ENCODE results near the gene PHKG2.

PHKG2 gene

DNA sequence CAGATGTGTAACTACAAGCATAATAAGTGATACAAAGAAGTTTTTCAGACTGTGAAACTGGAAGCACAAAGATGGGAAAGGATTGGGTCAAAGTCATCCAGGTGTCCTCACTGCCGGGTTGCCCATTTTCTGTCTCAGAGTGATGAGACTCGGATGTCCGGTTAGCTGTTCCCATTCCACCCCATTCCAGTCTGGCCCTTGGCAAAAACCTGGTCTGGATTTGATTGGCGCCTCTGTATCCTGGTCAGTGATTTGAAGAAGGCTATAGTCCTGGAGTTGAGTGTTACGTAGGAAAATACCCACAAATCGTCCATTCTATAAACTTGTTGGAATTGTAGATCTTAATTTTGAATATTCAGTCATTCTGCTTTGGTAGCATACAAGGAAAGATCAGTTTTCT, 19.9 kb upstream of the PHKG2 start:
- no peak for DNase-seq (ENCODE audit: low read depth in 1 of 2, low spot score in 1 of 2)

DNA sequence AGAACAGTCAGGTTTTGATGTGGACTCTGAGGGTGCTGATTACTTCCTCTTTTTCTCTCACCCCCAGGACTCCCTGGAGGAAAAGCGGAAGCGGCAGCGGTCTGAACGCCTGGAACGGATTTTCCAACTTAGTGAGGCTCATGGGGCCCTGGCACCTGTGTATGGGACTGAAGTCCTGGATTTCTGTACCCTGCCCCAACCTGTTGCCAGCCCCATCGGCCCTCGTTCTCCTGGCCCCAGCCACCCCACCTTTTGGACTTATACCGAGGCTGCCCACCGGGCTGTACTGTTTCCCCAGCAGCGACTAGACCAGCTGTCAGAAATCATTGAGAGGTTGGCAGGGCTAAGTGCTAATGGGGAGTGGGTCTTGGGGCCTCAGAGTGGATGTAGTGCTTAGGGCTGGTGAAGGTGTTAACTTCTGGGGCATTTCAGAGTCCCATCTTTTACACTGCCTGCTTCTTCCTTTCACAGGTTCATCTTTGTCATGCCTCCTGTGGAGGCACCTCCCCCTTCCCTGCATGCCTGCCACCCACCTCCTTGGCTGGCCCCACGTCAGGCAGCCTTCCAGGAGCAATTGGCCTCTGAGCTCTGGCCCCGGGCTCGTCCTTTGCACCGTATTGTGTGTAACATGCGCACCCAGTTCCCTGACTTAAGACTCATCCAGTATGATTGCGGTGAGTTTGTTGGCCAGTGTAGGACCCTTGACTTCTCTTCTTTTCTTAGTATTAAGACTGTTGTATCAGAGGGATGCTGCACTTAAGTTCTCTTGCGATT, 19.1 kb upstream of the PHKG2 start:
- DNase-seq (ENCODE audit: low read depth in 1 of 2, low spot score in 1 of 2): no peak

DNA sequence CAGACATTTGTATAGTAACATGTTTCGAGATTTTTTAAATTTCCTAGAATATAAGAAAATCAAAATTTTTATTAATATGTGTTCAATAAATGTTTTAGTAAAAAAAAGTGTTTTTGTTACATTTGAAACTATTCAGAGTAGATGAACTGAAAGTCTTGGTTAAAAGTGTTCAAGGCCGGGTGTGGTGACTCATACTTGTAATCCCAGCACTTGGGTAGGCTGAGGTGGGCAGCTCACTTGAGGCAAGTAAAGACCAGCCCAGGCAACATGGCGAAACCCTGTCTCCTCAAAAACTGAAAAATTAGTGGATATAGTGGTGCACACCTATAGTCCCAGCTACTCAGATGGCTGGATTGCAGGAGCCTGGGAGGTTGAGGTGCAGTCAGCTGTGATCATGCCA, 16.8 kb upstream of the PHKG2 start:
- no peak for DNase-seq (ENCODE audit: low read depth in 1 of 2, low spot score in 1 of 2)

DNA sequence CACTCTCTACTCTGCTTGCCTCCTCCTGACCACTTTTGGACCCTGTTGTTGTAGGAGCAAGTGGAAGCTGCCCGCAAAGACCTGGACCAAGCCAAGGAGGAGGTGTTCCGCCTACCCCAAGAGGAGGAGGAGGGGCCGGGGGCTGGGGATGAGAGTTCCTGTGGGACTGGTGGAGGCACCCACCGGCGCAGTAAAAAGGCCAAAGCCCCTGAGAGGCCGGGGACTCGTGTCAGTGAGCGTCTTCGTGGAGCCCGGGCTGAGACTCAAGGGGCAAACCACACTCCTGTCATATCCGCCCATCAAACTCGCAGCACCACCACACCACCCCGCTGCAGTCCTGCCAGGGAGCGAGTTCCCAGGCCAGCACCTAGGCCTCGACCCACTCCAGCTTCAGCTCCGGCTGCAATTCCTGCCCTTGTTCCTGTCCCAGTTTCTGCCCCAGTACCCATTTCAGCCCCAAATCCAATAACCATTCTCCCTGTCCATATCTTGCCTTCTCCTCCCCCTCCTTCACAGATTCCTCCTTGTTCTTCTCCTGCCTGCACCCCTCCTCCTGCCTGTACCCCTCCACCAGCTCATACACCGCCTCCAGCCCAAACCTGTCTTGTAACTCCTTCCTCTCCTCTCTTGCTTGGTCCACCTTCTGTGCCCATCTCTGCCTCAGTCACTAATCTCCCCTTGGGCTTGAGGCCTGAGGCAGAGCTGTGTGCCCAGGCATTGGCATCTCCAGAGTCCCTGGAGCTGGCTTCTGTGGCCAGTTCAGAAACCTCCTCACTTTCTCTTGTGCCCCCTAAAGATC, 11.0 kb upstream of the PHKG2 start:
- no peak for DNase-seq (ENCODE audit: low read depth in 1 of 2, low spot score in 1 of 2)

DNA sequence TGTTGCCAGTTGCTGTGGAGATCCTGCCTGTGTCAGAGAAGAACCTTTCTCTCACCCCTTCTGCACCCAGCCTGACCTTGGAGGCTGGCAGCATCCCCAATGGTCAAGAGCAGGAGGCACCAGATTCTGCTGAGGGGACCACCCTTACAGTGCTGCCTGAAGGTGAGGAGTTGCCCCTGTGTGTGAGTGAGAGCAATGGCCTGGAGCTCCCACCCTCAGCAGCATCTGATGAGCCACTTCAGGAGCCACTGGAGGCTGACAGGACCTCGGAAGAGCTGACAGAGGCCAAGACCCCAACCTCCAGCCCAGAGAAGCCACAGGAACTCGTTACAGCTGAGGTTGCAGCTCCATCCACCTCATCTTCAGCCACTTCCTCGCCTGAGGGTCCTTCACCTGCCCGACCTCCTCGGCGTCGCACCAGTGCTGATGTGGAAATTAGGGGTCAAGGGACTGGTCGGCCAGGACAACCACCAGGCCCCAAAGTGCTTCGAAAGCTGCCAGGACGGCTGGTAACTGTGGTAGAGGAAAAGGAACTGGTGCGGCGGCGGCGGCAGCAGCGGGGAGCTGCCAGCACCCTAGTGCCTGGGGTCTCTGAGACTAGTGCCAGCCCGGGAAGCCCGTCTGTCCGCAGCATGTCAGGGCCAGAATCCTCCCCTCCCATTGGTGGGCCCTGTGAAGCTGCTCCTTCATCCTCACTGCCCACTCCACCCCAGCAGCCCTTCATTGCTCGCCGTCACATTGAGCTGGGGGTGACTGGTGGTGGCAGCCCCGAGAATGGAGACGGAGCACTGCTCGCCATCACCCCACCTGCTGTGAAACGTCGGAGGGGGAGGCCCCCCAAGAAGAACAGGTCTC, 10.2 kb upstream of the PHKG2 start:
- no peak for DNase-seq (ENCODE audit: low read depth in 1 of 2, low spot score in 1 of 2)

DNA sequence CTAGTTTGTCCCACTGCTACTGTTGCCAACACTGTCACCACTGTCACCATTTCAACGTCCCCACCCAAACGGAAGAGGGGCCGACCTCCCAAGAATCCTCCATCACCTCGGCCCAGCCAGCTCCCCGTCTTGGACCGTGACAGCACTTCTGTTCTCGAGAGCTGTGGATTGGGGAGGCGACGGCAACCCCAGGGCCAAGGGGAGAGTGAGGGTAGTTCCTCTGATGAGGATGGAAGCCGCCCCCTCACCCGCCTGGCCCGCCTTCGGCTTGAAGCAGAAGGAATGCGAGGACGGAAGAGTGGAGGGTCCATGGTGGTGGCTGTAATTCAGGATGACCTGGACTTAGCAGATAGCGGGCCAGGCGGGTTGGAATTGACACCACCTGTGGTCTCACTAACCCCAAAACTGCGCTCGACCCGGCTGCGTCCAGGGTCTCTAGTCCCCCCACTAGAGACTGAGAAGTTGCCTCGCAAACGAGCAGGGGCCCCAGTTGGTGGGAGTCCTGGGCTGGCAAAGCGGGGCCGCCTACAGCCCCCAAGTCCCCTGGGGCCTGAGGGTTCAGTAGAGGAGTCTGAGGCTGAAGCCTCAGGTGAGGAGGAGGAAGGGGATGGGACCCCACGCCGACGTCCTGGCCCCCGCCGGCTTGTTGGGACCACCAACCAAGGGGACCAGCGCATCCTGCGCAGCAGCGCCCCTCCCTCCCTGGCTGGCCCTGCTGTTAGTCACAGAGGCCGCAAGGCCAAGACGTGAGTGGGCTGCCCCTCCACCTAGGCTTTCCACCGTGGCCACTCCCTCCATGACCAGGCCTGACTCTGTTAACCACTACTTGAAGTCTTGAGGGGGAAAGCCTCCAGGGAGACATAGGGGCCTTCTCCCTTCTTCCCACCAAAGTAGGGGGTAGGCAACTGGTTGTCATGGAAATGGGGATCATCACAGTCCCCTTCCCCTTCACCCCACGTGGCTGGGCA, 9.0 kb upstream of the PHKG2 start:
- DNase-seq (ENCODE audit: low read depth in 1 of 2, low spot score in 1 of 2): no peak

DNA sequence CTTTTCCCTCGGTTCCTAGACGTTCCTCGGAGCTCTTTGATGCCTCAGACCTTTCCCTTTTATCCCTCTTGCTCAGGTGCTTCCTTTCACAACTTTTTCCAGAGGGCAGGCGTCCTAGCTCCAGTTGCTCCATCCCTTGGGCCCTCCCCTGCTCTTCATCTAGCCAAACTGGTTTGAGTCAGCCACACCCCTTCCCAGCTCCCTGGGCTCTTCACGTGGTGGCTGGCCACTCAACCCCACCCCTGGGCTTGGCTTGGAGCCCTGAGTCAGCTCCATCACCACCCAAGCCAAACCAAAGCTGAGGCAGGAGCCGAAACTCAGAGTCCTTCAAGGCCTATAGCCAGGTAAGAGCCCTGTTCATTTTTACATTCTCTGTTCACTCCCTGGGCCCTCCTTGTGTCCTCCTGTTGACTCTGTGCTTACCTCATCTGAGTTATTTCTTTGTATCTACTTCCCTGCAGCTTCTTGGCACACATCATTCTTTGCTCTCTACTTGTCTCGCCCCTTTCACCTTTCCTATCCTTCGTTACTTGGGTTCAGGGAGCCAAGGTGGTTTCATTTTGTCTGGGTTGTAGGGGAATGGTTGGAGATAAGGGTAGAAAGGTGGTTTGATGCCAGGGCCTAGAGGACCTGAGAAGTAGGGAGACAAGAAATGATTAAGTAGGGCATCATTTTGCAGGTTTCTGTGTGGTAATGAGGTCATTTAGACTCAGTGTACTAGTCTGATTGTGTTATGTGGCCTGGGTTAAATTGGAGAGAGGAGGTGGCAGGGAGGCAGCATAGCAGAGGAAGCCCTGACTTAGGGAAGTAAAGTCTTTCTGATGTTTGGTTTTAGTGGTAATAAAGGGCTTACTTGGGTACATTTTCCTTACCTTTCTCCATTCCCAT, 7.6 kb upstream of the PHKG2 start:
- DNase-seq (ENCODE audit: low read depth in 1 of 2, low spot score in 1 of 2): no peak

DNA sequence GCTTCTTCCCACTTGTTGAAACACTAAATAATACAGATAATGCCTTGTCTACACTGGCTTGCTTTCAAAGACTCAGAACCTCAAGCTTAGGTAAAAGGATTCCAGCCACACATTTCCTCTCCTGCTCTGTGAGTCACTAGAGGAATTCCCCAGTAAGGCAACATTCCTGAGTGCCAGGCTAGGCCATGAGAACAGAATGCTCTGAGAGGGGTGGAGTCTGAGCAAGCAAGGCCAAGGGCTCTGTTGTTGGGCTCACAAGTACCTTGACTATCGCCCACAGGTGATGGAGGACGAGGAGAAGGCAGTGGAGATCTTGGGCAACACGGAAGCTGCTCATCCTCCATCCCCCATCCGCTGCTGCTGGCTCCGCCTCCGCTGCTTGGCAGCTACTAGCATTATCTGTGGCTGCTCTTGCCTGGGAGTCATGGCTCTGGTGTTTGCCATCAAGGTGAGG, 6.7 kb upstream of the PHKG2 start:
- DNase-seq (ENCODE audit: low read depth in 1 of 2, low spot score in 1 of 2): no peak

DNA sequence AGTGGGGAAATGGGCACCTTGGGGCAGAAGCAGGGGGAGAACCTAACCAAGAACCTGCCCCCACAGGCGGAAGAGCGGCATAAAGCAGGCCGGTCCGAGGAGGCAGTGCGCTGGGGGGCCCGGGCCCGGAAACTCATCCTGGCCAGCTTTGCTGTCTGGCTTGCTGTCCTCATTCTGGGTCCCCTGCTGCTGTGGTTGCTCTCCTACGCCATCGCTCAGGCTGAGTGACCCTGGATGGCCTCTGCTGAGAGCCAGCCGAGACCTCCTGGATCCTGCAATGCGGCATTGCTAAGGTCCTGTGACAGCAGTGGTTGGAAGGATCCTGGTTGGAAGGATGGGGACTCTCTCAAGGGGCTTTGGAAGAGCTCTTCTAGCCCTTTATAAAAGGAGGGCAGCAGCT, 4.5 kb upstream of the PHKG2 start:
- DNase-seq (ENCODE audit: low read depth in 1 of 2, low spot score in 1 of 2): no peak

DNA sequence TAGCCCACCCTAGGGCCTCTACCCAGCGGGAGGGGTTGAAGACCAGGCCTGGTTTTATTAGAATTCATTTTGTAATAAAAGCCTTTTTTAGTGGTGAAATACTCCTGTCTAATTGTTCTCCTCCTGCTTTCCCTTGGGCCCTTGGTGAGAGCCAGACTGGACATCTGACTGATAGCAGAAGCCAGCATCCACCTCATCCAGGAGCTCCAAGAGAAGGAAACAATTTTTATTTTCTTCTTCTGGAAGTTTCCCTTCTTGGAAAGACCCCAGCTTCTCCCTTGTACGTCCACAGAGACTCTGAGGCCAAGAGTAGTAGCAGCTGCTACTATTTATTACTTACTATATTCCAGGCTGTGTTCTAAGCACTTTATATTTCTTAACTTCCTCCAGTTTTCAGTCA, 4.0 kb upstream of the PHKG2 start:
- no peak for DNase-seq (ENCODE audit: low read depth in 1 of 2, low spot score in 1 of 2)

DNA sequence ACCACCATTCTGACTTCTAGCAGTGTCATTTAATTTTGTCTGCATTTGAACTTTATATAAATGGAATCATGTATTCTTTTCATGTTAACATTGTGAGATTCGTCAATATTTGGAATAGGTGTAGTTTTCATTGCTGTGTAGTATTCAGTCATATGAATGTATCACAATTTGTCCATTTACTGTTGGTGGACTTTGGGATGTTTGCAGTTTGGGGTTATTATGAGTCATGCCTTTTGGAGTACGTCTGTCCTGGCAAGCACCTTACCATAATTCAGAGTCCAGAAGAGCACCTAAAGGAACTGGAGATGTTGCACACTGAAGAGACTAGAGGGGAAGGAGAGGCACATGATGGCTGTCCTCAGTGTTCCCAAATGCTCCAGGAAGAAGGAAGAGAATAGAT, 3.1 kb upstream of the PHKG2 start:
- no peak for DNase-seq (ENCODE audit: low read depth in 1 of 2, low spot score in 1 of 2)

DNA sequence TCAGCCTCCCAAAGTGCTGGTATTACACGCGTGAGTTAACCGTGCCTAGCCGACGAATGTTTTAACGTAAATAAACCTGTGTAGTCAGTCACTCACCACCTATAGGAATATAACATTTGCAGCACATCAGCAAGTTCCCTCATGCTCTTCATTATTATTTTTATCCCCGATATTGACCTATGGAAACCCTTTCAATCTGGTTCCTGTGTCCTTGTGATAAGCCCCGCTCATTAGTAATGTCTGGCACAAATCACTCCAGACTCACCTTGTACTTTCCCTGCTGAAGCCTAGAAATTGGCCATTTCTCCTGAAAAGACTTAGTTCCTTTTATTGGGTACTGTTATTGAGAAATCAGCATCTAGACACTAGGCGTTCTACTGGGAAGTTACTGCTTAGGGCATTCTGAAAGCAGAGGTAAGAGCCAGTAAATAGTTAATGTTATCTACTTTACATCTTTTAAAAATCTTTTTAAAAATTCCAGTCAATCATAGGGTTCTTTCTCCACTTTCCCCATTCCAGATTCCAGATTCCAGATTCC, 1.5 kb upstream of the PHKG2 start:
- DNase-seq (ENCODE audit: low read depth in 1 of 2, low spot score in 1 of 2): no peak

DNA sequence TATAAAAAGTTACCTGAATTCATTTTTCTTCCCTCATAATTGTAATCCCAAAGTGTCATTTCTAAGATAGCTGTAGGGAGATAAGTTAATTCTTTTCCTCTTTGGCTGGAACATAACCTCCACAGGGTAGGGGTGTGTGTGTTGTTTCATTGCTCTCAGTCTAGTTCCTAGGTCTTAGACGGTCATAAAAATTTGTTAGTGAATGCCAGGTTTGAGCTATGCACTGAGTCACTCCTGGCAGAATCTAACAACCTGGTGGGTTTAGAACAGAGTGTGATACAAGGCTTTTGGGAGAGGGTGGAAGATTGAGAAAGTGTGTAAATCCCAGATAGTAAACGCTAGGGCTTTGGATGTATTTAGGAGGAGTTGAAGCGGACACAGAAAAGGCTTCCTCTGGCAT, 894 bp upstream of the PHKG2 start:
- no peak for DNase-seq (ENCODE audit: low read depth in 1 of 2, low spot score in 1 of 2)

DNA sequence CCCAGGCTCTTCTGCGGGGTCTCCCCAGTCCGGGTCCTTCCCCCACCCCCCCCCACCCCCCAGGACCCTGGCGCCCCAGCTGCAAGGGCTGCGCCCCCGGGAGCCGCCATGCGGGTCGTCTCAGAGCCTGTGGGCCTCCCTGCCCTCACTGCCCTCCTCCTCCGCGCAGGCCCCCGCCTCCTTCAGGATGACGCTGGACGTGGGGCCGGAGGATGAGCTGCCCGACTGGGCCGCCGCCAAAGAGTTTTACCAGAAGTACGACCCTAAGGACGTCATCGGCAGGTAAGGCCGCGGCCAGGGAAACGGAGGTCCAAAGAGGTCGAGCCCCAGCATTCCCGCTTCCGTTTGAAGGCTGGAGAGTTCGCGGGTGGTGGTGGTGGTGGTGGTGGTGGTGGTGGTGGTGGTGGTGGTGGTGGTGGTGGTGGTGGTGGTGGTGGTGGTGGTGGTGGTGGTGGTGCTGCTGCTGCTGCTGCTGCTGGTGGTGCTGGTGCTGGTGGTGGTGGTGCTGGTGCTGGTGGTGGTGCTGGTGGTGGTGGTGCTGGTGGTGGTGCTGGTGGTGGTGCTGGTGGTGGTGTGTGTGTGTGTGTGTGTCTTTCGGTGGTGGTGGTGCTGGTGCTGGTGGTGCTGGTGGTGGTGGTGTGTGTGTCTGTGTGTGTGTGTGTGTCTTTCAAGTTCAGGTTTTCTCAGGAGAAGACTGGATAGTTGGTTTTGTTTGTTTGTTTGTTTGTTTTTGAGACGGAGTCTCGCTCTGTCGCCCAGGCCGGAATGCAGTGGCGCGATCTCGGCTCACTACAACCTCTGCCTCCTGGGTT, 615 bp downstream of the PHKG2 start:
- DNase-seq (ENCODE audit: low read depth in 1 of 2, low spot score in 1 of 2): no peak

DNA sequence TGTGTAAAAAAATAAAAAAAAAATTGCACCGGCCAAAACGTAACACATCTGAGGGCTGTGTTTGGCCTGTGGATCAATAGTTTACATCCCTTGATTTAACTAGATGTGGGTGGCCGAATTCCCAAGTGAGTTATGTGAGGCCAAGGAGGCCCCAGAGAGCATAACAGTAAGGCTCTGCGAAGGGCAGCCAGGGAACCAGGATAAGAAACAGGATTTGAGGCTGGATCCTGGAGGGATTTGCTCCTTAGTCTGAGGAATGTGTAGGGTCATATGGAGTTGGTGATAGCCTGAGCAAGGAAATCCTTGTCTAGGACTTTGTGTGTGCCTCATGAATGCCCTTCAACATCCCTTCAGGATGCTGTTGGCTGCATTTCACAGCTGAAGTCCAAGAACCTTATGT, 2.0 kb downstream of the PHKG2 start:
- no peak for DNase-seq (ENCODE audit: low read depth in 1 of 2, low spot score in 1 of 2)

DNA sequence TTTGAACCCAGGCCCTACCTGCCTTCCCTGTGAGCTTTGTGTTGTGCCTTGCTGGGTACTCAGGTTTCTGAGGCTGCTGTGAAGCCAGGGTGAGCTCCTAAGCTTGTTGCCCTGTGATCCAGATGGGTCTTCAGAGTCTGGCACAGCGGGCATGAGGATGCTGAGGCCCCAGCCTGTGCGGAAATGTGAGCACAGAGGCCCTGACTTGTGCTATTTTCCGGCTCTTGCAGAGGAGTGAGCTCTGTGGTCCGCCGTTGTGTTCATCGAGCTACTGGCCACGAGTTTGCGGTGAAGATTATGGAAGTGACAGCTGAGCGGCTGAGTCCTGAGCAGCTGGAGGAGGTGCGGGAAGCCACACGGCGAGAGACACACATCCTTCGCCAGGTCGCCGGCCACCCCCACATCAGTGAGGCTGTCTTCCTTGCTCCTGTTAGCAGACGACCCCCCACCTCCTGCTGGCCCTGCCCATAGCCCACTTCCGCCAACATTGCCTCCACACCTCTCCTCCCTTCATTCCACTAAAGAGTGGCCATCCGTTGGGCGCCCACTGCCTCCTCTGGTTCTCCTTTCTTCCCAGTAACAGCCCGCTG, 2.7 kb downstream of the PHKG2 start:
- no peak for DNase-seq (ENCODE audit: low read depth in 1 of 2, low spot score in 1 of 2)

DNA sequence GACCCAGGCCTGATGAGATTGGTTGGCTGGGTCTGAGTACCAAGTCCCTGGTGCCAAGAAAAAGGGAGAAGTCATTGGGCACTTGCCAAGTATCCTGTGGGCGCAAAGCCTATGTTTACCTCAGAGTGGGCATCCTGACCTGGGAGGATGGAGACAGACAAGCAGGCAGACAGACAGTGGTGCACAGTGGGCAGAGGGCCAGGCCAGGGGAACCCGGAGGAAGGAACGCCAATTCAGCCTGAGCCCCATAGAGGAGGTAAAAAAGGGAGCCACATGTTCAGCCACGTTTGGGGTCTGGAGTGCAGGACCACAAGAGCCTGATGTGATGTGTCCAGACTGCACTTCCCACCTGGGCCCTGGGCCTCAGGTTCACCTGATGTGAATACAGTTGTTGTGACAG, 5.4 kb downstream of the PHKG2 start:
- no peak for DNase-seq (ENCODE audit: low read depth in 1 of 2, low spot score in 1 of 2)
